HG03135 (cell line): Measurements from ENCODE around the gene KCNT2.

Experiments
- ATAC-seq: cut with Tn5 transposase; IDR thresholded peaks from one replicate; pipeline ENCODE4 v1.9.1; 2021; ENCODE audit warnings: mild to moderate bottlenecking, moderate library complexity; ENCODE audit not compliant: unreplicated experiment

The KCNT2 gene

DNA sequence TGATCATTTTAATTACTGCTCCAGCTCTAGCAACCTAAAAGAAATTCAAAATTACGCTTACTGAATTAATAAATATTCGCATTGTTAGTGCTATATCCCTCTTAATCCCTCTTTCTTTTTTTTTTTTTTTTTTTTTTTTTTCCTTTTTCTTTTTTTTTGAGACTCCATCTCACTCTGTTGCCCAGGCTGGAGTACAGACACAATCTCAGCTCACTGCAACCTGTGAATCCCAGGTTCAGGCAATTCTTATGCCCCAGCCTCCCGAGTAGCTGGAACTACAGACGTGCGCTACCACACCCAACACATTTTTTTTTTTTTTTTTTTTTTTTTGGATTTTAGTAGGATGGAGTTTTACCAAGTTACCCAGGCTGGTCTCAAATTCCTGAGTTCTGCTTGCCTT is 157.1 kb downstream of the KCNT2 start:
- no peak for ATAC-seq

DNA sequence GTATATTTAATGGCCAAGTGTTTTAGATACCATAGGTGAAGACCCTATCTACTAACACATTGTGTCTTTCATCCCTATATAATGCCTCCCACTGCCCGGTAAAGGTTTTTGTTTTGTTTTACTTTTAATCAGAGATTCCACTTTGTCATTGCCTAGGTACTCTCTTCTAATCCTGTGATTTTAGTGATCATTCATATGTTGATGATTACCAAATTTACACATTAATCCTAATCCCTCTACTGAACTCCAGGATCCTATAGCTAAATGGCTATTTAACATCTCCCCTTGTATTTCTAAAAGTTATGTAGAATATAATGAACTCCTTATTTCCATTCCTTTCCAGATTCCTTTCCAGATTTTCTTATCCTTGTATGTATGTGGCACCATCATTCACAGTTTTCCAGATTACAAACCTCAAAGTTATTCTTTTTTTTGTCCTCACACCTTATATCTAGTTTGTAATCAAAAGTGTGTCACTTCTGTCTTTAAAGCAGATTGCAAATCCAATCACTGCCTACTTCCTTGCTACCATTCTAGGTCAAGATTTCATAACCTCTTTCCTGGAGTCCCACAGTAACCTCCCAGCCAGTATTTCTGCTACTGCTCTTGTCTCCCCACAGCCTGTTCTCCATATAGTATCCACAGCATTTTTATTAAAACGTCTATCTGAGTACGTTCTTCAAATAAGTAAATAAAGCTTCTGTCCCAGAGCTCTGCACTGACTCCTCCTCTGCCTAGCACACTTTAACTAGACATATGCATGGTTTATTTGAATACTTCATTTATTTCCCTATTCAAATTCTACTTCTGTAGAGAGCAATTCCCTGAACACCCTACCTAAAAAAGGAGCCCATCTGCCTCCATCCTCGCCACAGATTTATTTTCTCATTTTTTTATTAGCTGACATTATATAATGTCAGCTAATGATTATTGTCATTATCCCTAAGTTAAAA is 157.8 kb downstream of the KCNT2 start:
- ATAC-seq: no peak

DNA sequence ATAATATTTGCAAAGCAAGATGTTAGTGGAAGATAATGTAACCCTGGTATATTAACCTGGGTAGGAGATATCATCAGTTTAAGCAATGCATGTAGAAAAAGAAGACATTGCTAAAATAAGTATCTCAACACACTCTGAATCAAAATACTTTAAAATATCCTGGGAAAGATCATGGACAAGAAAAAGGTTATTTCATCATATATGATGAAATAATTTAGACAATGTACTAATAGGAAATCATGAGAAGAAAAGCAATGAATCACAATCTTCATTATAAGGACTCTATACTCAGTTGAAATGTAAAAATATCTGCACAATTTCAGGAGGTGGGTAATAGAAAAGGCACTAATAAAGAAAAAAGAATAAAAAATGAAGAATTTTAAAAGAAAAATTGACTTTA is 158.8 kb downstream of the KCNT2 start:
- ATAC-seq: no peak

DNA sequence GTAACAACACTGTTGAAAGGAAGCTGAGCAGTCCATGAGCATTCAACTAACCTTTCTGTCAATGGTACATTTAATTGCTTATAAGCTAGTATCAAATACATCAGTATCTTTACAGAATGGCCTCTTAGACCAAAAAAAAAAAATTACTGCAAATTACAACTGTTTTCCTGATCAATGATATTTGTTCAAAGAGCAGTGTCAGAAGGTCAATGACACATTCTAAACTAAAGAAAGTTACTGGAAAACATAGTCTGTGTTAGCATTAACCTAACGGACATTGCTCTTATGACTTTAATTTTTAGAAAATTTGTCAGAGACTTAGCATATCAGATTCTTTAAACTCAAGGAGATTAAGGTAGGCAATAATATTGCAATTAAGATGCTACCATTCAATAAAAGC is 162.5 kb downstream of the KCNT2 start:
- ATAC-seq: no peak

DNA sequence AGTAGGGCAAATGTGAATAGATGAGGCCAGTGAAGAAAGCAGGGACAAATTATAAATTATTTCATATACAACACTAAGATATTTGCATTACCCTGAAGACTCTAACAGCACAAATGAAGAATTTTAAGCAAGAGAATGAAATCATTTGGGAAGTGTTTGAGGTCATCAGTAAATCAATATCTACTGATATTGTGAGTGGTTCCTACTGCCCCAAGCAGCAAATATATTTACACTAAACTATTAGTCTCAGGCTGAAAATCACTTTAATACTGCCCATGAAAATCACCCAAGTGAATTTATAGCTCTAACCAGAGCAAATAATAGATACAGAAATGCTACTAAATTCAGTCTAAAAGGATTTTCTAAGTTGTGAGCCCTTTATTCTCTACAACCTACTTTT is 163.6 kb downstream of the KCNT2 start:
- ATAC-seq: no peak

DNA sequence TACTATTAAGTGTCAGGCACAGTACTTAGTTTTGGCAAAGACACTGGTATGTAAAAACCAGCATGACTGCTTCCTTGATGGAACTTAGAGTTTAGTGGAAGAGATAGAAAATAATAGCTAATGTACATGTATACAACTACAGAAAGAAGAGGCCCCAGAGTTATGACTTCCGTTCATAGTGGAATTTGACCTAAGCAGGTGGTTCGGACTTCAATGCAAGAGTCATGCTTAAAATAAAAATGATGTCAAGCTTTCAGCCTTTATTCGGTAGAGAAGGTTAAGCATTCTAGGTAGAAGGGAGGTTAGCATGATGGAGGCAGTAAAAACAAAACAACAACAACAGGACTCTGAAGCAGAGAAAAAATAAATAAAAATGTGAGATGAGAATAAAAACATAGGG is 165.9 kb downstream of the KCNT2 start:
- no peak for ATAC-seq

DNA sequence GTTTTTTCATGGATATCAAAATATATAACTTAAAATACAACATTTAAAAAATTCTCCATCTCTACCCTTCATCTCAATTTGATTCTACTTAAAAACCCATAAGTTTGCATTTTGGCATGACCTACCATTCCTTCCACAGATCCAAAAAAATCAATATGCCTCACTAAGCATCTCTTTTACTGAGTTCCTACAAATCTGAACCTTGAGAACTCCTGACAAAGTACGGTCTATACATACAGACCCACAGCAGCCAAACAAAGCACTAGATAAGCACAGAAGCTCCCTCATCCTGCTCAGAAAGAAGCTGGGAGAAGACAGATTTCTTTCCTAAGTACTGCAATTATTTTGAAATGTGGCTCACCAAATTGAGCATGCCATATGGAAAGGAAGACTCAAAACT is 167.5 kb downstream of the KCNT2 start:
- ATAC-seq: no peak

DNA sequence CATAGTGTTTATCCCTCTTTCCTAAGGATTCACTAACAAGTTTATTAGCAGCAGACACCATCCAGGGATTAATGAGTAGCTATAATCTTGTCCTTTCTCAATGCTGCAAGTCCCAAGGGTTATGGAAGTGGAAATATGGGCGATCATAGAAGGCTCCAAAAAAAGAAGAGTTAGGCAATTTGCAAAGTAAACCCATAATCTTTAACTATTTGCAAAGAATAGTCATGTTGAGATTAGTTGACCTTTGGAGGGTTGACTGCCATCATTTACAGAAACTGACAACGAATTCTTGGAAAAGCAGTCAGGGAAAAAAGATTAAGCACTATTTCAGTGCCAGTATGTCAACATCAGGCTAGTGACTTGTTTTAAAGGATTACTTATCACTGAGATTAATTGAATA is 169.9 kb downstream of the KCNT2 start:
- ATAC-seq: no peak

DNA sequence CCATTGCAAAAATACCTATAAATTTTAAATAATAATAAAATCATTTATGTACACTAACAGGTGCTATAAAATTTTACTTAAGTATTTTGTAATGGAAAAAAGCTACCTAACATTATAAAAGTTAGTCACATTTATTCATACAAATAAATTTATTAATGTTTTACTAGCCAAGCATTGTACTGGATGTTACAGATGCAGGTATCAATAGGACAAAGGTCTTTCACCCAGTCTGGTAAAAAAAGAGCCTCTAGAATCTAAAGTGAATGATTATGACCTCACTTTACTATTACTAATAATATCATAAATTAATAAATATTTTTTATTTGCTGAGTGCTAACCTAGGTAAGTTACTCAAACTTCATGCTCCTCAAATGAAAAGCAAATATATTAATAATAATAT is 170.6 kb downstream of the KCNT2 start:
- no peak for ATAC-seq

DNA sequence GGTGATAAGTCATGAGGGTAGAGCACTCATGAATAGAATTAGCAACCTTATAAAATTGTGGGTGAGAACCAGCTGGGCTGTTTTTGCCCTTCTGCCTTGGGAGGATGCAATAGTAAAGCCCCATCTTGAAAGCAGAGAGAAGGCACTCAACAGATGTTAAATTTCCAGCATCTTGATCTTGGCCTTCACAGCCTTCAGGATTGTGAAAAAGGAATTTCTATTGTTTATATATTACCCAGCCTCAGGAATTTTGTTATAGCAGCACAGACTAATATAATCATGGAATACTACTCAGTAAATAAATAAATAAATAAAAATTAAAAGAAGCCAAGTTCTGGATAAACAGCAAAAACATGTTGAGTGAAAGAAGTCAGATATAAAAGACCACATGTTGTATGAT is 175.2 kb downstream of the KCNT2 start:
- no peak for ATAC-seq

DNA sequence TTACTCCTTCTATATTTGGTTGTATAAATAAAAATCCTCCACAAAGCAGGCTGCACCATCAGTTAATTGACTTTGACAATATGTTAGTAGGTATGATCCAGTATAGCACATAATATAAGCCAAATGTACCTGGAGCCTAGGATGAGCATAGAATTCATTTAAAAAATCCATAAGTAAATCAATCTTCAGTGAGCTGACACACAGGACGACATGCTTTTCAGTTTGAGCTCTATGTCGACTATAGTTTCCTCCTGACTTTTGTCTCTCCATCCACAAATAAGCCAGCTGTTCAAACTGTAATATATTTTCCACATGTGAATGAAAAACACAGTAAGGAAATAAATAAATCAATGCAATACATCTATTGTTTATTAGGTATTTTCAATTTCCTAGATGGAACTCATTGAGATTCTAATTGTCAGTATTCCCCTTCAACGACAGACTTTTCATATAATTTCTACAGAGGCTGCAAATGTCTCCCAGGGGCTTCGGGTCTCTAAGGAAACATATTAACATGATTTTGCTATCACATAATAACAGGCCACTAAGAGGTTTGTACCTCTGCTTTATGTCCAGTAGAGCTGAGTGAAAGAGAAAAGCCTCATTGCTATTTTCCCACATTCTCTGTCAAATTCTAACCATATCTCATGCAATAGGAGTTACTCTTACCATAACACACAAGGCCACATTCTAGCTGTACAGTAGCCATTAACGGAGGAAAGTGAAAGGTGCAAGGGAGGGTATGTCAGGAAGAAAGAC is 180.1 kb downstream of the KCNT2 start:
- ATAC-seq: no peak

DNA sequence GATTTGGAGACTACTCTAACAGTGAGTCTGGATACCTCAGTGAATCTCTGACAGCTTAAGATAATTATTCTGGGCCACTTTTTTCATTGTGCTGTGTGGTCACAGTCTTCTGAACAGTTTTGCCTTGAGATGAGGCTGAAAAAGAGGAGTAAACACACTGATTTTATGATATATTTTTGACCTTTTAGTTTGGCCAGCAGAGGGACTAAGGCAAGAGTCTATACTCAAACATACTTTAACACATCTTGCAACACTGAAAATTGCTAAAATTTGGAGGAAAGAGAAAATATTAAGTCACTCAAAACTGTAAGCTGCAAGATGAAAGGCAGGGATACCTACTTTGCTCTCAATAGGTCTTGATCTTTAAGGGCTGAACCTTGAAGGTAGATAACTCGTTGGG is 182.7 kb downstream of the KCNT2 start:
- no peak for ATAC-seq

DNA sequence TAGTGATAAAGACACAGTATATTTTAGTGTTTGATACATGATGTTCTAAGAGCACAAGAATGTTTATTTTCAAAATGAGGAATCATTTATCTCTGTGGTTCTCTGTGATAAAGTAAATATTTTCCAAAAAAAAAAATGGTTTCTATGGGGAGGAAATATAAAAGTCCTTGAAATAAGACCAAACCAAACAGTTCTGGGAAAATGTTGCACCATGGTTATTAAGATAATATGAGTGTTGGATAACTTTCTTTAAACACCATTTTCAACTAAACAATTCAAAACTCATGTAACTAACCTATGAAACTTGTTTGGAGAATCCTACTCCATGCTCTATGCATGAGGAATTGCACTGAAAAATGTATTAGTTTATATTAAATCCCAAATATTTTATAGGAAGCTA is 184.6 kb downstream of the KCNT2 start:
- ATAC-seq: no peak

DNA sequence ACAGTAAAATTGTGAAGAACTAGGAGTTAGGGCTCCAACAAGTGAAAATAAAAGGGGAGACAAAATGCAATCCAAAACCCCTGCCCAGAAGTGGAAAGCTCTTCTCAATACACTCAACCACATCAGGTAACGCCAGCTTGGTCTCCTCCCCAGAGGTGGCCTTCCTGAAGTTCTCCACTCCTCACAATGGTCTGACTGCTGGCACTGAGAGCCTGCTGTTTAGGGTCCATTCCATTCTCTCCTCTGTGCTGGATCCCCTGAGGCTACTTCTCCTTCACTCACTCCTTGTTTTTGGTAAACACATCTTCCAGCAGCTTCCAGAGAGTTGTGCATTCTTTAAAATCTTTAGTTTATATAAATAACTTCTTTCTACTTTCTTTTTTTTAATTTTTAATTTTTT is 189.5 kb downstream of the KCNT2 start:
- no peak for ATAC-seq

DNA sequence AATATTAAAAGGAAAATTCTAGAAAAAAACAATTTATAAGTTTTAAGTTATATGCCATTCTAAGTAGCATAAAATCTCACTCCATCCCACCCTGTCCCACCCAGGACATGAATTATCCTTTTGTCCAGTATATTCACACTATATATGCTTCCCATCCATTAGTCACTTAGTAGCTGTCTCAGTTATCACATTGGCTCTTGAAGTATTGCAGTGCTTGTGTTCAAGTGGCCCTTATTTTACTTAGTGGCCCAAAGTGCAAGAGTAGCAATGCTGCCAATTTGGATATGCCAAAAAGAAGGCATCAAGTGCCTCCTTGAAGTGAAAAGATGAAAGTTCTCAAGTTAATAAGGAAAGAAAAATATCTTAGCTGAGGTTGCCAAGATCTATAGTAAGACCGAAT is 192.3 kb downstream of the KCNT2 start:
- ATAC-seq: no peak

DNA sequence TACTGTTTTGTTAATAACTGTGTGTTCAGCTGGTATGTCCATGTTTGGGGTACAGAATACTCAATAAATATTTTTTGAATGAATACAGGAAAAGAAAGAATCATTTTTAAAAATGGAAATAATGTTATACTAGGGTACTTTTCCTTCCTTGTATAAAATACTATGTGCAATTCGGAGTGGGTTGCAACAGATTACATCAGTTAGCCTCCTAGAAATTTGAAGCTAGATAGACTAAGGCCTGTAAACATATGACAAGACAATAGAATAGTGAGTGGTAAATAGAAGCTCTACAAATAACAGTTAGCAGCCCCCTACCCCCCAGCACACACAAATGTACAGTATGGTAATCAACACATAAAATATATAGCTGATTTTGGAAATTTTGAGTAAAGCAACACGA is 195.9 kb downstream of the KCNT2 start:
- ATAC-seq: no peak

DNA sequence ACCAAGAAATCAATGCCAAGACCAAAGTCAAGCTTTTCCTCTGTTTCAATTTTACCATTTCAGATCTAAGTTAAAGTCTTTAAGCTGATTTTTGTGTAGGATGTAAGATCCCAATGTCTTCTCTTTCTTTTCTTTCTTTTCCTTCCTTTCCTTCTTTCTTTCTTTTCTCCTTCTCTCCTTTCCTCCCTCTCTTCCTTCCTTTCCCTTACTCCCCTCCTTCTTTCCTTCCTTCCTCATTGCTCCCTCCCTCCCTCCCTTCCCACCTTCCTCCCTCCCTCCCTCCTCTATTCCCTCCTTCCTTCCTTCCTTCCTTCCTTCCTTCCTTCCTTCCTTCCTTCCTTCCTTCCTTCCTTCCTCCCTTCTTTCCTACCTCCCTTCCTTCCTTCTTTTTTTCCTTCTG is 197.5 kb downstream of the KCNT2 start:
- ATAC-seq: no peak

DNA sequence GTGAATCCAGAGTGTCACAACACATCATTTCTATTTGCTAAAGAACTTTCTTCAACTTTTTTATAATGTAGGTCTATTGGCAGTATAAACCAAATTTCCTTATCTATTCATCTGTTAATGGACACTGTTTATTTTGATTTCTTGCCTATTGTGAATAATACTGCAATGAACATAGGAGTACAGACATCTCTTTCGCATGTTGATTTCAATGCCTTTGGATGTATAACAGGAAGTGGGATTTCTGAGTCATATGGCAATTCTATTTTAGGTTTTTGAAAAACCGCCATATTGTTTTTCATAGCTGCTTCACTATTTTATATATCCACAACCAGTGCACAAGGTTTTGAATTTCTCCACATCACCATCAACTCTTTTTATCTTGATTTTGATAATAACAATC is 198.7 kb downstream of the KCNT2 start:
- no peak for ATAC-seq

DNA sequence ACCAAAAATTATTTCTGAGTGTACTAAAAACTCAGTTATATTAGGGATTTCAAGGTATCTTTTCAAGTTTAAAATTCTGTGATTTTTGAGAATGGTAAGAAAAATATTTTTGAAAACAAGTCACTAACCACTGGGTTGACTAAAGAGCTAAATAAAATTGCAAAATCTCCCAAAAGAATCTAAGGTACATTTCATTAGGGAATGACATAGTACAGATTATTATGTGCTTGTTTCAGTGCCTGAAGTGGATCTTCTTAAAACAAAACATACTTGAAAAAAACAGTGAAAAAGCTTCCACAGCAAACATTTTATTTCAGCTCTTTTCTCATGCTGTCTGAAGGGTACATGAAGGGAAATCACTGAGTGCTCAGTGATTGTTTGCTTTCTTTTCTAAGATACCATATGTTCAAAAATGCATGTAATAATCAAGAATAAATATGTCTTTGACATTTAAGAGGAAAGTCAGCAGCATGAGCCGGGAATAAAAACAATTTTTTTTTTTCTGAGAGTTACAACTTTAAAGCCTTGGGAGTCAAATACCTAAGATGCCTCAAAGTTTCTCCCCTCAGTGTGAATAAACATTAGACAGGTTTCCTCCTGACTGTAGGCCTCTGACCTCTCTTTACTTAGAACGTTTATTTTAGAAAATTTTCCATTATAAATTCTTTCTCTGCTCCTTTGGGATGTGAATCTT is 200.7 kb downstream of the KCNT2 start:
- no peak for ATAC-seq

DNA sequence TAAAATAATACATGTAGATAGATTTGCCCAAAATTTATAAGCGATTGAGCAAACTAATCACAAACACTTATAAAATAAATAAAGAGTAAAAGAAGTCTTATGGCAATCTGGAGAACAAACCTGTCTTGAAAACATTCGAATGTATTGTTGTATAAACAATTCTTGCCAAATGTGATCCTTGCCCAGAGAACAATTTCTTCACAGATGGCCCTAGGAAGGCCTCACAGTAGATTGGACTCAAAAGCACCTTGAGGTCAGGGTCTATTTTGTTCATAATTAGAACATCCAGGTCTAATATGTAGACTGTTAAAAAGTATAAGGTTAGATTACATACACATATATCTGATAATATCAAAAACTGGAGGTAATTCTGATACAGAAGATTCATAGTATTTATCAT is 202.4 kb downstream of the KCNT2 start:
- no peak for ATAC-seq

DNA sequence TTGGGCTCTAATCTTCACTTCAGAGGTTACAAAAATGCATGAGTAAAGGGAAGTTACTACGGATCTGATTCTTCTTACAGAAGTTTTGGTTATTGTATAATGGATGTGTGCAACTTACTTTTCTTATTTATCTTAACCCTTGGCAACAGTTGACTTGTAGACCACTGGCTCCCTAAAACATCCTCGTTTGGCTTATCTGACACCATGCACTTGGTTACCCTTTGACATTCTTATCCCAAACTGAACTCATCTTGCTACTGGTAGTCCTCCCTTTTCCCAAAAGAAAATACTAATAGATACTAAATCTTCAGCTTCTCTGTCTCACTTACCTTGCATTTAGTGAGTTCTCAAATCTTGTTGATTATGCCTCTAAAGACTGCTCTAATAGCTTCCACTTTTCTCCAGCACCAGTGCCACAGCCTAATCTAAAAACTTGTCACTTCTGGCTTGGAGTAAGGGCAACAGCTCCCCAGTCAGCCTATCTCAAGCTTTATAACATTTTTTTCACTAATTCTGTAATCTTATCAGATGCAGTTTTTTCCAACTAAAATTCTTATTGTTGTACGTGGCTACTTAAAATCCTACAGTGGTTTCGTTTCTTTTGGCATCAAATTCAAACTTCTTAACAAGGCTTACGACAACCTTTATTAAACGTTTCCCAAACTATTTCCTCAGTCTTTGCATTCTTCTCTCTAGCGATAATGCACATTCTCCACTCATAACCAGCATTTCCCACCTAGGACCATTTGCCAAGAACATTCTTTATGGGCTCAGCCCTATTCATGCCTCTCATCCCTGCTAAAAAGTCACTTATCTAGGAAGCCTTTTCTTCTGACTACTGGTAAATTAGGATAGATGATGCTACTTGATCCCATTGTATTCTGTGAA is 204.2 kb downstream of the KCNT2 start:
- ATAC-seq: no peak
